Measurements from ENCODE around the gene CYP26C1.

The CYP26C1 gene, protein sequence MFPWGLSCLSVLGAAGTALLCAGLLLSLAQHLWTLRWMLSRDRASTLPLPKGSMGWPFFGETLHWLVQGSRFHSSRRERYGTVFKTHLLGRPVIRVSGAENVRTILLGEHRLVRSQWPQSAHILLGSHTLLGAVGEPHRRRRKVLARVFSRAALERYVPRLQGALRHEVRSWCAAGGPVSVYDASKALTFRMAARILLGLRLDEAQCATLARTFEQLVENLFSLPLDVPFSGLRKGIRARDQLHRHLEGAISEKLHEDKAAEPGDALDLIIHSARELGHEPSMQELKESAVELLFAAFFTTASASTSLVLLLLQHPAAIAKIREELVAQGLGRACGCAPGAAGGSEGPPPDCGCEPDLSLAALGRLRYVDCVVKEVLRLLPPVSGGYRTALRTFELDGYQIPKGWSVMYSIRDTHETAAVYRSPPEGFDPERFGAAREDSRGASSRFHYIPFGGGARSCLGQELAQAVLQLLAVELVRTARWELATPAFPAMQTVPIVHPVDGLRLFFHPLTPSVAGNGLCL

DNA sequence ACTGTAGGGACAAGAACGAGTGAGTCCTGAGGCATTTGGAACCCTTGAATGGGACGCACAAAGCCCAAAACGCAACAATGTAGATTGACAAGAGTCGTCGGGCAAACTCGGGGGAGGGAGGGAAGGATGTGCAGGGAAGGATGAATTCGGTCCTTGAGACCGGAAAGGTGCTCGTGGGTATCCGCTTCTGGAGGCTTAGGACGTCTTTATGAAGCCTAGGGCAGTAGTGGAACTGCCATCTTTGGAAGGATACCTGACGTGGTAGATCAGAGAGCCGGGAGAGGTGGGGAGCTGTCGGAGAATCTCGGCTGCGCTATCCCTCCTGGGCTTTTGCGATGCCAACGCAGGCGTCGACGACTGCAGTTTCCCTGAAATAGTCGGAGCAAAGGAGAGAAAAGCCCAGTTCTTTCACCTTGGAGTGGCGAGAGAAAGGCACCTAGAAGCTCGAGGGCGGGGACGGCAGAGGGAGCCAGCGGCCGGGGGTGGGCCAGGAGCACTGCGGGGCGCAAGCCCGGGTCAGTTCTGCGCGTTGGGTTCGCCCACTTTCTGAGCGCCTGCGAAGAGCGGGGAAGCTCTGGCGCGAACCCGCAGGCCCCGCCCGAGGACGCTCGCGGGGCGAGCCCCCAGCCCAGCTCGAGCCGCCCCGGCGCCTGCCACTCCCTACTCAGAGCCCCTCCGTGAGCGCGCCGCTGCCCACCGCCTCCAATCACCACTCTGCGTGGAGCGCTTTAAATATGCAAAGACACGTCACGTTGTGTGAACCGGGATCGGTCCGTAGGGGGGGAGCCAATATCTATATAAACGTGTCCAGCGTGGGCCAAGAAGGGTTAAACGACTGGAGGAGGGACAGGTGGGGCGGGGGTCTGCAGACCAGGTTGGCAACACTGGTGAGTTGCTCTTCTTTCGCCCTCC lies at the start of gene CYP26C1:
CYP26C1 (plus strand) TSS at position 824 of the 912 bp plus-strand sequence. CDS start 466 bp downstream, outside the sequence.
- DNase-seq (ENCODE audit: low read depth), result no peak

DNA sequence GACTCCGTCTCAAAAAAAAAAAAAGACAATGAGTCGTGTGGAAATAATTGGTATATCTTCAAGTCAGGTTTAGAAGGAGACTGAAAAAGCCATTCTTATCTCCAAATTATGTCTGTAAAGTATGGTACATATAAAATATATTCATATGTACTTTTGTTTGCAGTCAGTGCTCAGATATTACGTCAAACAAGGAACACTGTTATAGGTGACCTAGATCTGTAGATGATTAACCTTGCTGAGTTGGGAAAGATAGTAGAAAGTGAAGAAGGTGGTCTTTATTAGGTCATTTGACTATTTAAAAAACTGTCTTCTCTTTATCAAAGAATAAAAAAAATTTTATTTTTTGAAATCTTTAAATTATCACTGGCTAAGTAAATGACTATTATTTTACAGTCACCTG lies 44.9 kb upstream of the CYP26C1 start:
- no peak for DNase-seq (ENCODE audit: low read depth)

DNA sequence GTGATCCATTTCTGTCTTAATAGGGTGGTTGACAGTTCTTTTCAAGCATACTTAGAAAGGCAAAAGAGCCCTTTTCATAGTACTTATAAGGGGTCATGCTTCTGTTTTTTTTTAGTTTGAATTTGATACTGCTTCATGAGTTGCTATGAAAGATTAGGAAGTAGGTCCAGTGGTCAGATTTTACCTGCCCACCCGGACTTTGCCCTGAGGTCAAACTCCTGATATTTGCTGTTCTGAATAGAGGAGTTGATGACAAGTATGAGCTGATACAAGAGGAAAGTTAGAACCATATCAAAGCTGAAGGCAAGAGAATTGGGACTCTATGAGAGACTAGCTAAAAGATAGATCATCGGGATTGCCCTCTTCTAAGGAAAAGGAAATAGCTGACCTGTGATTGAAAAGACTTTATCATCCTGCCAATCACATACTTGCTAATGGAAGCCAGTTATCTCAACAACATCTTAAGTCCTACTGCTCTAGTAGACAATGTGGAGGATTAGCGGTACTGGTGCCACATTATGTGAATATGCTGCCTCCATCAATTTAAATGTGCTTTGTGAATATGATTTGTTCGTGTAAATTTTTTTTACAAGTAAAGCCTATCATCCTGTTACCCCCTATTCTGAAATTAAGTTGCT lies 37.5 kb upstream of the CYP26C1 start:
- DNase-seq (ENCODE audit: low read depth), result no peak

DNA sequence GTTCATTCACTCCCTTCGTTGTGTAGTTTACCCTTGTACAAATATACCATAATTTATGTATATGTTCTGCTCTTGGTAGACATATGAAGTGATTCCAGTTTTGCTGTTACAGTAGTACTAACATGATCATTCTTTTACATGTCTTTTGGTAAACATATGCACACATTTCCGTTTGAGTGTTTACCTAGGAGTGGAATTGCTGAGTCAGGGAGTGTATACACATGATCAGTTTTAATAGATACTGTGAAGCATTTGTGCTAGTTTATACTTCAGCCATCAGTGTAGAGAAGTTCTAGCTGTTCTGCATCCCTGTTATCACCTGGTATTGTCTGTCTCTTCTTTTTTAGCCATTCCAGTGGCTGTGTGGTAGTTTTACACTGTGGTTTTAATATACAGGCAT lies 34.5 kb upstream of the CYP26C1 start:
- DNase-seq (ENCODE audit: low read depth), result no peak

DNA sequence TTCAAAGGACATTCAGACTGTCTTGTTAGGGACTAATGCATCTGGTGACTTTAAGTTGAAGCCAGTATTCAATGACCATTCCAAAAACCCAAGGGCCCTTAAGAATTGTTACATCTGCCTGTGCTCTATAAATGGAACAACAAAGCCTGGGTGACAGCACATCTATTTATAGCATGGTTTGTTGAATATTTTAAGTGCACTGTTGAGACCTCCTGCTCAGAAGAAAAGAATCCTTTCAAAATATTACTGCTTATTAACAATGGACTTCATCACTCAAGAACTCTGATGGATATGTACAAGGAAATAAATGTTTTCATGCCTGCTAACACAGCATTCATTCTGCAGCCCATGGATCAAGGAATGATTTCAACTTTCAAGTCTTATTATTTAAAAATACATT lies 33.1 kb upstream of the CYP26C1 start:
- no peak for DNase-seq (ENCODE audit: low read depth)

DNA sequence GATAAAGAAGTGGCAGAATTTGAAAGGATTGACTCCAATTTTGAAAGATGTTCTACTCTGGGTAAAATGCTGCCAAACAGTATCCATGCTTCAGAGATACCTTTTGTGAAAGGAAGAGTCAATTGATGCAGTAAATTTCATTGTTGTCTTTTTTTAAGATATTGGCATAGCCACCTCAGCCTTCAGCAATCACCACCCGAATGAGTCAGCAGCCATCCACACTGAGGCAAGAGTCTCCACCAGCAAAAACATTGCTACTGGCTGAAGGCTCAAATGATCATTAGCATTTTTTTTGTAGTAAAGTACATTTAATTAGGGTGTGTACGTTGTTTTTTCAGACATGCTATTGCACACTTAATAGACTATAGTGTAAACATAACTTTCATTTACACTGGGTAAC lies 31.7 kb upstream of the CYP26C1 start:
- DNase-seq (ENCODE audit: low read depth), result no peak

DNA sequence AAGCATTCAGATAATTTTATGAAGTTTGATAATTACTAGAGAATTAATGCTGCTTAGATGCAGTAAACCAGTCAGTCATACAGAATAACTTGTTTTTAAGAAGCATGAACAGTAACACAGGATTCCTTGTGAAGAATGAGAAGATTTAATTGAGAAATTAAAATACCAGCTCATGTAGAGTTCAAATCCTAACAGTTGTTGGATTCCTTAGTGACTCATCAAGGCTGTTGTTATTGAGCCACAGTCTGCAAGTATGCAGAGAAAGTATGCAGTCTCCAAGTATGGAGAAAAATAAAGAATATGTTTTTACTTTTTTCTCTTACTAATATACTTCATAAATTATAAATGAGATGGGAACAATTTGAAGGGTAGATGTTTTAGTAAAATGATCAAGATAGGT lies 30.2 kb upstream of the CYP26C1 start:
- DNase-seq (ENCODE audit: low read depth), result peak; percentile 61

DNA sequence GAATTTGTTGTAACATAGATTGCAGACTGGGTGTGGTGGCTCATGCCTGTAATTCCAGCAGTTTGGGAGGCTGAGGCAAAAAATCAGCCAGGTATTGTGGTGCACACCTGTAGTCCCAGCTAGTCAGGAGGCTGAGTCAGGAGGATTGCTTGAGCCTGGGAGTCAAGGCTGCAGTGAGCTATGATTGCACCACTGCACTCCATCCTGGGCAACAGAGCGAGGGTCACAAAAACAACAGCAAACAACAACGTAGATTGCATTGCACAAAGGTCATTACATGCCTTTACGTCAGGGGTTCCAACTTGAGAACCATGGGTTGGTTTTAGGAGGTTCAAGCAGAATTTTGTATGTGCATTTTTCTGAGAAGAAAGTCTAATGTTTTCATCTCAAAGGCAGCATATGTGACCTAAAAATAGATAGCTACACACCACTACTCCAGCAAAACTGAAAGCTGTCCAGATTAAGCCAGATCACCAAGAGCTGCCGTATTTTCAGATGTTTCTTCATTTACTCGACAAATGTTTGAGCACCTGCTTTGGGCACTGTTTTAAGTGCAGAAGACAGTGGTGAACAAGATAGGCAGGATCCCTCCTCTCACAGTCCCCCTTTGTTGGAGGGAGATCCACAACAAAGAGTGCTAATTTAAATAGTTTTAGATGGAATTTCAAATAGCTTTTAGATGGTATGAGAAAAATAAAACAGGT lies 28.3 kb upstream of the CYP26C1 start:
- no peak for DNase-seq (ENCODE audit: low read depth)

DNA sequence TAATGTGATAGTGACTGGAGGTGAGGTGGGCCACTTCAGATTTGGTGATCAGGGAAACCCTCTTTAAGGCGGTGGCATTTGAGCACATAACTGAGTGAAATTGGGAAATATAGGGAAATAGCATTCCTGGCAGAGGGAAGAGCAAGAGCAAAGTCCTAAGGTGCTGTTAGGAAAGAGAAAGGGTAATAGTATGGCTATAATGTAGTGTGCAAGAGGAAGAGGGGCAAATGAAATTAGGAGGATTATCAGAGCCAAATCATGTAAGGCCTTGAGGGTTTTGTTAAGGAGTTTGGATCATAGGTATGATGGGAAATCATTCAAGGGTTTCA lies 27.8 kb upstream of the CYP26C1 start:
- DNase-seq (ENCODE audit: low read depth), result no peak

DNA sequence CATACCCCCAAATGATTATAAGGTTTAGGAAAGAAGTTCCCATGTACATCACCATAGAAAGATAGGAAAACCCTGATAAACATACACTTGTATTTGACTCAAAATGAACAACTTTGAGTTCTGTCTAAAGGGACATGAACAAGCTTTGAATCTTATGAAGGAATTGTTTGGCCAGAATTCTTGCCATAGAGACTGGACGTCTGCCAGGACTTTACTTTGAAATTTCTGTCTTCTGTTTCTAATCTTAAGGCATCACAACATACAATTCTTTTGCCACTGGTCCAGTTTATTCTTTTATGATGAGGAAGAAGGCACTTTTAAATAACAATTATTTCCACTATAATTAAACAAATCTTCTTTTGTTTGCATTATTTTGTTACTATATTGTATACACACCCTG lies 26.2 kb upstream of the CYP26C1 start:
- DNase-seq (ENCODE audit: low read depth), result no peak

DNA sequence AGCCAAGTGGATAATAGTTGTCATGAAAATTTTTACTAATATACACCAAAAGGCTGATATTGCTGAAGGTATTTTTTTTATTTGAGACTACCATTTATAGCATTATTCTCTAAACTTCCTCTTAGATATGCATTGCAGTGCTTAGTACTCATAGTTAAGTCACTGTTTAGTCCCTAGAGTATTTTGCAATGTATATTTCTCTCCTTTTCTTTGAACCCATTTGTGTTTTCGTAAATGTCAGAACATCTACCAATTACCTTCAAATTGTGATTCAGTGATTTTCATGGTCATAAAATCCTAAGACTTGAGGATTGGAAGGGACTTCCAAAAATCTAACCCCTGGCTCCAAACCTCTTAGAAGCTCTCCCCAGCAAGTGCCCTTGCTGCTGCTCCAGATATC lies 21.5 kb upstream of the CYP26C1 start:
- no peak for DNase-seq (ENCODE audit: low read depth)

DNA sequence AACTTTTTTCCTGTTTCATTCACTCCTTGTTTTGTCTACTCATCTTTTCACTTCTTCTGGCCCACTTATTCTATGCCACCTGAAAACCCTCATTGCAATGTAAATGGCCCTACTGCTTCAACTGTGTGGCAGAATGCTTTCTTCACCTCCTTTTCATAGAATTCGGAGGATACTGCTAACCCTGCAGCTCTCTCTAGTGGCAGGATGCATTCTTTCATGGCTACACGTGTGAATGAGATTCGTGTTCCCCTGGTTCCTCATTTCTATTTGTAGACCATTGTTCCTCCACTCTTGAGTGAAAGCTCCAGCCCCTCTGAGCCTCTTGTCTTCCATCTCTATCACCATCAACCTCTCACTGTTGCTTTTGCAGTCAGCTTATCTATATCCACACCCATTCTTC lies 20.9 kb upstream of the CYP26C1 start:
- no peak for DNase-seq (ENCODE audit: low read depth)

DNA sequence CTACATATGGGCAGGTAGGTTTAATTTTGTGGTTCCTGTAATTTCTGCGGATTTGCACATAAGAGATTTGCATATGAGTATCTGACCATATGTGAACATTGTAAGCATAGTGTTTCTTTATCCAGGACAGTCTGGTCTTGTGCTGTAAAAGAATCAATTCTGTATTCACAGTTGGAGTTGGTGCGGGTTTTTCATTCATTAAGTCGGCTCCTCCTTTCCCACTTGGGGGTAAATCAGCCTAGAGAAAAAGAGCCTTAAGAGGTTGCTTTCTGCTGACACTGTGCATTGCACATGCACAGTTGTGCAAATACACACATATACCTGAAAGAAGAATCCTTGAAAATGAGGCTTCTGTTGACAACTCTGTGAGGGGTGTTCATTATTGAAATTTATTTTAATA lies 6.1 kb upstream of the CYP26C1 start:
- DNase-seq (ENCODE audit: low read depth), result no peak

DNA sequence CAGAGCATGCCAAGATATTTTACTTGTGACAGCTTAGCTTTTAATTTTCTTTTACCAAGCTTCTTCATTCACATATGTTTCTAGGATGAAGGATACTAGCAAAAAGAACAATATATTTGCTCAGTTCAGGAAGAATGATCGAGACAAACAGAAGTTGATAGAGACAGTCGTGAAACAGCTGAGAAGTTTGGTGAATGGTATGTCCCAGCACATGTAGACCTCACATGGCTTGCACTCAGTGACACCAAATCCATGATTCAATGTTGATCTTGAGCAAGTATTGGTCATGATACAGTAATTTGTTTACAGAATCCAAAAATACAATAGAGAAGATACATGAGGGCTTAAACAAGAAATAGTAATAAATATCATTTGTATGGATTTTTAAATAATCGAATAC lies 2.5 kb upstream of the CYP26C1 start:
- no peak for DNase-seq (ENCODE audit: low read depth)

DNA sequence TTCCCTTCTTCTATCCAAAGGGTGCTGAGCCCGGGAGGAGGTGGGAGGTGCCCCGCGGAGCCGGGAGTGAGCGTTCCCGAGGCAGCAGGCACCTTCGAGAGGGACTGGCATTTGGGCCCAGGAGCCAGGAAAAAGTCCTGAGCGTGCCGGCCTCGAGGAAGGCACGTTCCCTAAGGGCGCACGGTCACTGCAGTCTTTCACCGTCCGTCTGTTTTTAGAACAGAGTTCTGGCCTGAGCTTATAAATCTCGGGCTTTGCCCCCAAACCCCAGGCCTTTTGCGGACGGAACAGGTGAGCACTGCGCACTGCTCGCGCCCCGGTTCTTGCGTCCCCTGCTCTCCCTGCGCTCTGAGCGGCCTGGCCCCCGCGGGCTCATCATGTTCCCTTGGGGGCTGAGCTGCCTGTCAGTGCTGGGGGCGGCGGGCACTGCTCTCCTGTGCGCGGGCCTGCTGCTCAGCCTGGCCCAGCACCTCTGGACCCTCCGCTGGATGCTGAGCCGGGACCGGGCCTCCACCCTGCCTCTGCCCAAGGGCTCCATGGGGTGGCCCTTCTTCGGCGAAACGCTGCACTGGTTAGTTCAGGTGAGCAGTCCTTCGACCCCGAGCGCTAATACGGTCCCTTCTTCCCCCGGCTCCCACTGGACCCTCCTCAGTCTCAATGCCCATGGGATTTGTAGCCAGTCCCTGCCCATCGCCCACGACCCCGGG lies 442 bp downstream of the CYP26C1 start:
- no peak for DNase-seq (ENCODE audit: low read depth)

DNA sequence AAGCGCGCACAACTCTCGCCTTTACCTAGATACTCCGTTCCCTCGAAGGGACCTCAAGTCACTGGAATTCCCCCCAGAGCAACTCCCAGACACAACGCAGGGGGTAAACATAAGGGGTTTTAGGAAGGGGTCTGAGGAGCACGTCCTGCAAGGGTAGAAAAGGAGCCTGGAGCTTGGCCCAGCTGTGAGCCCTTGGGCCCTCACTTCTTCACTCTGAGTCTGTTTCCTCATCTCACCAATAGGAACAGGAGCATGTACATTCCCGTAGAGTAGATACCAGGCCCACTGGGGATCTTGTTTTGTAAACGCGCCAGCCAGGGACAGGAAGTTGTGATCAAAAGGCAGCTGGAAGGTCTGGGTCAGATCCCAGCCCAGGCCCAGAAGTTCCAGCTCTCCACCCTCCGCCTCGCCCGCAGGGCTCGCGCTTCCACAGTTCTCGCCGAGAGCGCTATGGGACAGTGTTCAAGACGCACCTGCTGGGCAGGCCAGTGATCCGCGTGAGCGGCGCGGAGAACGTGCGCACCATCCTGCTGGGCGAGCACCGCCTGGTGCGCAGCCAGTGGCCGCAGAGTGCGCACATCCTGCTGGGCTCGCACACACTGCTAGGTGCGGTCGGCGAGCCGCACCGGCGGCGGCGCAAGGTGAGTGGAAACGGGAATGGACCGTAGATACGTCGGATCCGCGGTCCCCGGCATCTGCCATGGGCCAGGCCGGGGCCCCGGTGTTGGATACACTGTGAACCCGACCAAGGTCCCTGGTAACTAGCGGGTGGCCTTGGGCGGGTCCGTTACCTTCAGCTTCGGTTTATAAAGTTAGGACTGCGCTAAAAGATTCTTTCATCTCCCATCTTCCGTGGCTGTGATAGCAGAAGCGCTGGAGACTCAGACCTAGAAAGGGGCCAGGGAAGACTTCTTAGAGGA lies 1.3 kb downstream of the CYP26C1 start:
- DNase-seq (ENCODE audit: low read depth), result no peak

DNA sequence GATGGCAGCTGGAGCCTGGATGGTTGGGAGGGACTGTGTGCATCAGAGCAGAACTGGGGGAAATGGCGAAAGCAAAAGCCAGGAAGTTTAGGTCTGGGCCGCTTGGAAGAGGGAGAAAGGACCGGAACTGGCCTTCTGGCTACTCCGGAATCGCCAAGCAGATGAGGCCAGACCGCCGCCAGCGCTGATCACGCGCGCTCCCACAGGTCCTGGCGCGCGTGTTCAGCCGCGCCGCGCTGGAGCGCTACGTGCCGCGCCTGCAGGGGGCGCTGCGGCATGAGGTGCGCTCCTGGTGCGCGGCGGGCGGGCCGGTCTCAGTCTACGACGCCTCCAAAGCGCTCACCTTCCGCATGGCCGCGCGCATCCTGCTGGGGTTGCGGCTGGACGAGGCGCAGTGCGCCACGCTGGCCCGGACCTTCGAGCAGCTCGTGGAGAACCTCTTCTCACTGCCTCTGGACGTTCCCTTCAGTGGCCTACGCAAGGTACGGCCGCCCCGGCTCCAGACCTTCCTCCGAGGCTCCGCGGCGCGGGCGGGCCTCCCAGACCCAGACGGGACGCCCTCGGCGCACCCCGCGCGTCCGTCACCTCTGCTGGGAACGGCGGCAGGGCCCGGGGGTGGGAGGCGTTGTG lies 2.0 kb downstream of the CYP26C1 start:
- DNase-seq (ENCODE audit: low read depth), result no peak

DNA sequence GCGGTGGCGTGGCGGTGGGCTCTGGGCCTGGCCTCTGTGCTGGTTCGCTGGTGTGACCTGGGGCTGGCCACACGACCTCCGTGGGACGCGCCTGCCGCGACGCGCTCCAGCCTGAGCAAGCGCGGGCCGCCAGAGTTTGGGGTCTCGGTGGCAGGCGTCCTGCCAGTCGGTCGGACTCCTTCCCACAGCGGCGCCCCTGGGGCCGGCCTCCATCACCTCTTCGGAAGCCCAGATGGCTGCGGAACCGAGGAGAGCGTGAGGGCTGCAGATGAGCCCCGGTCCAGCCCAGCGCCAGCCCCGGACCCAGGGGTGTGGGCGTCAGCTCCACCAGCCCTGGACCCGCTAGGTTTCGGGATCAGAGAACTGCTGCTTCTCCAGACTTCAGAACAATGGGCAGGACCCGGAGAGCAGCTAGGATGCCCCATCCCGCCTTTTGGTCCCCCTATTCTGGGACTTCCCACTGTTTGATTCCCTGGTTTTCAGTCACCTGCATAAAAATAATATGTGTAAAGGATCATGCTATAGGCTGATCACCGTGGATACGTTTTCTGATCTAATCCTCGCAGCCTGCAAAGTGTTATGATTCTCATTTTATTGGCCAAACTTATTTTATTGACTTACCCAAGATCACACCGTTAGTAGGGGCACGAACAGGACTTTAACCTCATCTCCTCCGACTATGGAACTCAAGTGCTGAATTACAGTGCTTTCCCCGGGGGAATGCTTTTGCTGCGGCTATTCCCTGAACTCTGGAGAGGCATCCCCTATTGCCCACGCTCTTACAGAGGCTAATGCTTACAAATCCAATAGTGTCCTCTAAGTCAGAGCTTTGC lies 2.8 kb downstream of the CYP26C1 start:
- DNase-seq (ENCODE audit: low read depth), result no peak

Data from non-pigmented ciliary epithelial cell (primary cell).